ENCODE data around the gene MAP1LC3C. TPM values are rescaled to one million over a fixed set of nuclear protein-coding genes. Genes with fewer than 3 reads are reported as not detected.

MAP1LC3C gene
- total and polyA plus RNA-seq, 2 donors (not counting 1 experiment from before 2014, with no cell fraction given) = not detected

- H2AFZ ChIP-seq (ENCODE audit: insufficient read depth, low read depth, low read length, poor library complexity, severe bottlenecking) = no peak overlapping the region
- H3K4me3 Mint-ChIP-seq = no peak overlapping the region
- peak; percentile 68 for ATAC-seq (ENCODE audit: low read depth)
Observed at GRCh38 chr1:242017580-242018233, 18.8 kb upstream of the MAP1LC3C start.

More at GRCh38 chr1:242017580-242018233, 18.8 kb upstream of the MAP1LC3C start:
- Mint-ChIP-seq H3K9me3 (ENCODE audit: insufficient read depth) (no peaks in the 10 kb centered on the region), H3K27ac (no peak overlapping the region), H3K4me1 (no peaks in the 10 kb centered on the region), H3K27me3 (no peaks in the 10 kb centered on the region)
- Histone ChIP-seq H4K20me1 (ENCODE audit: control insufficient read depth, insufficient read depth, low read length, poor library complexity, severe bottlenecking) (no peaks in the 10 kb centered on the region), H3K36me3 (replicated peaks in 1 of 2; ENCODE audit: control extremely low read depth in 1 of 2, control insufficient read depth in 1 of 2, extremely low read depth in 1 of 2, insufficient read depth in 2 of 2, low read length in 1 of 2) (no peaks in the 10 kb centered on the region), H3K27ac (ENCODE audit: low read length in 2 of 2) (no peak overlapping the region), H3K4me2 (replicated peaks; ENCODE audit: low read depth, low read length, poor library complexity, severe bottlenecking) (no peak overlapping the region), H3K9ac (ENCODE audit: low read length) (no peak overlapping the region), H3K9me3 (ENCODE audit: control extremely low read depth in 1 of 3, control insufficient read depth in 2 of 3, insufficient read depth in 1 of 3, low read length in 2 of 3) (no peaks in the 10 kb centered on the region), H3K4me1 (ENCODE audit: control insufficient read depth in 2 of 2, insufficient read depth in 2 of 2, low read length in 2 of 2) (no peaks in the 10 kb centered on the region), H3K27me3 (replicated peaks in 1 of 4; ENCODE audit: control extremely low read depth in 1 of 4, control insufficient read depth in 3 of 4, insufficient read depth in 4 of 4, low read length in 3 of 4) (no peaks in the 10 kb centered on the region), H3K4me3 (ENCODE audit: control extremely low read depth in 1 of 5, extremely low read depth in 1 of 5, insufficient read depth in 1 of 5, low read depth in 2 of 5, low read length in 4 of 5) (no peak overlapping the region), H3K79me2 (ENCODE audit: control insufficient read depth, insufficient read depth, low read length) (no peaks in the 10 kb centered on the region)
- ChIA-PET POLR2A (no interaction called here), CTCF (interaction anchor here (0.6 to 1.3 kb wide), 4 partner anchors 10 to 370 kb away, joined by 3 to 6 read pairs (median 4); no protein-coding TSS in a partner anchor)
- intact Hi-C loops (cut with micrococcal nuclease) = loop anchor here (1.0 to 5.0 kb wide), 2 partner anchors 120 to 406 kb away; no protein-coding TSS in a partner anchor
- DNase-seq = peak; percentile 56
- no peak for TF ChIP-seq EZH2 (IDR thresholded peaks at IDR 0.05; ENCODE audit: borderline replicate concordance, insufficient read depth, low read depth, low read length, poor library complexity, severe bottlenecking)
- TF ChIP-seq CTCF (IDR thresholded peaks at IDR 0.05) = peak; percentile 75
- WGBS (ENCODE audit: insufficient coverage) = 10% methylated on average over 4 of the region's 10 CpGs
